ENCODE results near the gene EXOC4.
"Not testable (repeated sequence)": the region's sequence is repeated elsewhere in the genome, so short reads cannot be mapped to it uniquely, and the experiment has no call there.

EXOC4 gene

GRCh38 chr7:133962646-133963045 lies 709.8 kb downstream of the EXOC4 start:
- DNase-seq (ENCODE audit: low read depth in 1 of 2, low spot score in 1 of 2), result no peak

- no peak for DNase-seq (ENCODE audit: low read depth in 1 of 2, low spot score in 1 of 2)
Observed at GRCh38 chr7:133963629-133964028, 710.8 kb downstream of the EXOC4 start.

- DNase-seq (ENCODE audit: low read depth in 1 of 2, low spot score in 1 of 2), result no peak
Observed at GRCh38 chr7:133971625-133972024, 718.7 kb downstream of the EXOC4 start.

DNA sequence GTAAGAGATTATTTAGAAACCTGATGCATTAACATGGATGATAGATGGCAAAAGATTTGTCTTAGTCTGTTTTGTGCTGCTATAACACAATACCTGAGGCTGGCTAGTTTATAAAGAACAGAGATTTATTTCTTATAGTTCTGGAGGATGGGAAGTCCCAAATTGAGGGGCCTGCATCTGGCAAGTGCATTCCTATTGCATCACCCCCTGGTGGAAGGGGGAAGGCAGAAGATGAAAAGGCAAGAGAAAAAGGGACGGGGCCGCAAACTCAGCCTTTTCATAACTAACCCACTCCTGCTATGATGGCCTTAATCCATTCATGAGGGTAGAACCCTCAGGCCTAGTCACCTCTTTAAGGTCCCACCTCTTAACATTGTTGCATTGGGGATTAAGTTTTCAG lies 720.8 kb downstream of the EXOC4 start:
- DNase-seq (ENCODE audit: low read depth in 1 of 2, low spot score in 1 of 2), result no peak

DNA sequence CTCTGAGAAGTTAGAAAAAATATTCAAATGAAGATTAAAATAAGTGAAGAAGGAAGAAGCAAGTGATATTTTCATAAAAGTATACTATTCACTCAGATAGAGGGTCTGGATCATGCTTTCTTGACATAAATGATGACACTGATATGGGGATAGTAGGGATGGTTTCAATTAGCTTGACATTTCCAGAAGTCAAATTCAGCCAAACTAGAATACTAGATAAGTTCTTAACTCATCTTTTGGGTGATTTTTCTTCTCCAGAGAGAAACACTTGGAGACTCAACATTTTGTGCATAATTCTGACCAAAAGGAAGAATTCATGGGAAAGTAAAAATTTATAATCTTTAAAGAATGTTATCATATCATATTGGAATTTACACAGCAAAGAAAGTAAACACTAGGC lies 722.3 kb downstream of the EXOC4 start:
- no peak for DNase-seq (ENCODE audit: low read depth in 1 of 2, low spot score in 1 of 2)

GRCh38 chr7:133976140-133976539 lies 723.3 kb downstream of the EXOC4 start:
- no peak for DNase-seq (ENCODE audit: low read depth in 1 of 2, low spot score in 1 of 2)

DNA sequence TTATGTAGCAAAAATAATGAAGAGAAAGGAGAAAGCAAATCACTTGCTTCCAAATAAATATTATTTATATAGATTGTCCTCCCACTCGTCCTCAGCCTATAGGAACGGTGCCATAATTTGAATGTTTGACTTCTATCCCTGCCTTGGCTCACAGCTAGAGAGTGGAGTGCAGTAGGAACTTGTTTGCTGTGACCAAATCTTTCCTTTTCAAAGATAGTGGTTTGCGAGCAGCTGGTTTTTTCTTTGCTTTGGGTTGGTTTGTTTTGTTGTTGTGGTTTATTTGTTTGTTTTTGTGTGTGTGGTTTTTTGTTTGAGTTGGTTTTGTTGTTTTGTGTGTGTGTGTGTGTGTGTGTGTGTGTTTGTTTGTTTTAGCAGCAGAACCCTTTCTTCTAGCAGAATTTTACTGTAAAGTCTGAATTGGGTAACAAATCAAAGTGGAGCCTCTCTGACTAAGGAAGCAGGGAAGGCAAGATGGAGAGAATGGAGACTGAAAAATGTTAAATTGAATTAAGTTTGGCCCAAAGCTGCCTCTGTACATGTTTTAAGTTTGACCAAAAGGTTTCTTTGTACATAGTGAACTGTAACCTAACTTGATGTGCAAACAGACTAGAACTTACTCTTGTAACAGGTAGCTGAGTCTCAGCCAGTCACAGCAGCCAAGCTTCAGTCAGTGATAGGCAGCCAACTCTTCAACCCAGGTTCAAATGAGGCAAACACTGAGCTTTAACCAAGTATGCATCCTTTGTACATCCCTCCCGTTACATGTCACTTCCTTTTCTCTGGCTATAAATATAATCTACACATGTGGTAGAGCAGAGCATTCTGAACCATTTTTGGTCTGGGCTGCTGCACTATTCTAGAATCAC lies 724.8 kb downstream of the EXOC4 start:
- no peak for DNase-seq (ENCODE audit: low read depth in 1 of 2, low spot score in 1 of 2)

GRCh38 chr7:133978502-133979295 lies 725.8 kb downstream of the EXOC4 start:
- no peak for DNase-seq (ENCODE audit: low read depth in 1 of 2, low spot score in 1 of 2)

DNA sequence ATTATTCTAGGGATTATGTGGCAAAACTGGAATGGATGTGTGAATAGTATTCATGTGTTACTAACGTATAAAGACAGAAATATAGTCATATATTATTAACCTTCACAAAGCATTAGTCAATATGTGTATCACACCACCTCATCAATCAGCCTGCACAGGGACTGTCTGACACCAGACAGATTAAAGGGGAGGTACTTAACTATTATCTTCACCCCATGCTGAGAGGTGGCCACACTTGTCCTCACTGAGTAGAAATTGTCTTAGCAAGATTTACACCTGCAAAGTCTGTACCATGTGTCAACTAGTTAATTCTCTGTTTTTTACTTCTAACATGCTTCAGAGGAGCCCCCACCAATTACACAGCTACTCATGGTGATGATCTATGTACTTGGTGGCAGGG lies 727.9 kb downstream of the EXOC4 start:
- no peak for DNase-seq (ENCODE audit: low read depth in 1 of 2, low spot score in 1 of 2)

GRCh38 chr7:133983685-133984419 lies 731.0 kb downstream of the EXOC4 start:
- no peak for DNase-seq (ENCODE audit: low read depth in 1 of 2, low spot score in 1 of 2)

DNA sequence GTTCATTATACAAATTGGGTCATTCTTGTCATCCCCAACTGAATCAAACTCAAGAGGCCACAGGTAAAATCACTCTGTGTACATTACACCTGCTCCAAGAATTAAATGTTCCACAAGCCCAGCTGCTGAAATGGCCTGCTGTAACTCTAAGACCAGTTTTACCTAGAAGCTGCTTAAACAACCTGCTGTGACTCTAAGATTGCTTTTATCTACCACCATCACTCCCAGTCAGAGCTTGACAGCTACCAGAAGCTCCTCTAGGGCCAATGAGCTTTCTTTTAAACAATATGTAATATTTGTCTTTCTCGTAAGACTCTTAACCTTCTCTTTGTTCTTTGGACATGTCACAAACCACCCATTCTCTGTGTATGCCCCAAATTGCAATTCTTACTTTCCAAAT lies 732.4 kb downstream of the EXOC4 start:
- DNase-seq (ENCODE audit: low read depth in 1 of 2, low spot score in 1 of 2), result no peak

DNA sequence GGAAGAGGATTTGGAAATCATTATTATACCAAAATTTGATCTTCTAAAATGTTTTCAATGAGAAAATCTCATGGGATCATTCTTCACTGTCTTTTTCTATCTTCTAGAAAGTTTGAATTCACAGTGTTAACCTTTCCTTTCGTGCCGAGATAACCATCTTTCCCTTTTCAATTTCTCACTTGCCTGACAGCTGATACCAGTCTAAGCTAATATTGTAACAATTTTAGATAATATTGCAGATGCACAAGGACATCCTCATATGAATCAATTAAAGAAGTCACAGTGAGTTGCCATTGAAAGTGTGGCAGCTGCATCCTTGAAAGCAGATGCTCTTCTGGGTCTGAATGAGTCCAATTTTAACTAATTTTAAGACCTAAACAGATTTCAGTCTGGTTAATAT lies 734.7 kb downstream of the EXOC4 start:
- no peak for DNase-seq (ENCODE audit: low read depth in 1 of 2, low spot score in 1 of 2)

DNA sequence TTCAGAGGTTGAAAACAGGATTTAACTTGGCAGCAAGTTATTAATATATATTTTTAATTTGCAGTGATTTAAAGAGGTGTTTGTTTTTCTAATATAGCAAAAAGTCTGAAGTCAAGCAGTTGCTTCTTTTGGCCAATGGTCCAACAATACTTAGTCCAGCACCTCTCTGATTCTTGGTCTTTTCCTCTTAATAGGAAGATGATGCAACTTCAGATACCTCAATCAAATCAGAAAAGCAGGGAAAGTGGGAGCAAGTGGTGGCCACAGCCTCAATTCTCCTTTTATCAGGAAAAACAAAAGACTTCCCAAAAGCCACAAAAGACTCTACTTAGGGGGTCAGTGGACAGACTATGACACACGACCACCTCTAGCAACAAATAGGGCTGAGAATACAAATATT lies 740.7 kb downstream of the EXOC4 start:
- DNase-seq (ENCODE audit: low read depth in 1 of 2, low spot score in 1 of 2), result no peak

DNA sequence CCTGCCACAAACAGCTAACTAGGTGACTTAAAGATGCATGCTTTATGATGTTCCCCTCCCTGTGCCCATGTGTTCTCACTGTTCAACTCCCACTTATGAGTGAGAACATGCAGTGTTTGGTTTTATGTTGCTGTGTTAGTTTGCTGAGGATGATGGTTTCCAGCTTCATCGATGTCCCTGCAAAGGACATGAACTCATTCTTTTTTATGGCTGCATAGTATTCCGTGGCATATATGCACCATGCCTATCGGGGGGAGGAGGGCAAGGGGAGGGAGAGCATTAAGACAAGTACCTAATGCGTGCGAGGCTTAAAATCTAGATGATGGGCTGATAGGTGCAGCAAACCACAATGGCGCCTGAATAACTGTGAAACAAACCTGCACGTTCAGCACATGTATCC lies 741.2 kb downstream of the EXOC4 start:
- not testable (repeated sequence) for DNase-seq (ENCODE audit: low read depth in 1 of 2, low spot score in 1 of 2)

DNA sequence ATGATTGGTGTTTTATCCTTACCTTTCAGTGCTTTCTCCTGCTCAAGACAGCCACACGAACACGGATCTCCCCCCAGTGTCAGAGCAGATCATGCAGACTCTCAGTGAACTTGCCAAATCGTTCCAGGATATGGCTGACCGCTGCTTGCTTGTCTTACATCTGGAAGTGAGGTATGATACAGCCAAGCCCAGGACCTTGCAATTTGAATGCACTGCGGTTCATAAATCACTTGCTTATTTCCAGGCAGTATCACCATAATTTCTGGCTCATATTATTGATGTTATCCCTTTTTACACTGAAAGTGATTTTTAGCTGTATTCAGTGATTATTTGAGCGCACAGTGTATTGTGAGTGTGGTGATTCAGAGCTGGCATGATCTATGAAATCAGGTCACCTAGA lies 744.6 kb downstream of the EXOC4 start:
- no peak for DNase-seq (ENCODE audit: low read depth in 1 of 2, low spot score in 1 of 2)

DNA sequence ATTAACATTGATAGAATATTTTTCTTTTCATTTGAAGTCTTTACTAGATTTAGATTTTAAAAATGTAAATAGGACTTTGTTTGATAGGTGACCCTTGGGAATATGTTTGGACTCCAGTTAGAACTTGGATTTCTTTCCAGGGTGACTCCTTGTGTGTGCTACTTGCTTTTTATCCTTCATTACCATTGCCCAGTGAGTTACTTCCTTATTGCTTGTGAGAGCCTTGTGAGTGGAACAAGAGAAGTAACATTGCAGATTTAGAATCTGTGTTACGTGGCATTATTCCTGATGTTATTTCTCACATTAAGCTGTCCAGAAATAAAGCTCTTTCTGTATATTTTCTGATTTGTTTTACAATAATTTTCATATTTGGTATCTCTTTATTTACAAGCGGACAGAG lies 746.3 kb downstream of the EXOC4 start:
- no peak for DNase-seq (ENCODE audit: low read depth in 1 of 2, low spot score in 1 of 2)

GRCh38 chr7:134004829-134005505 lies 752.1 kb downstream of the EXOC4 start:
- no peak for DNase-seq (ENCODE audit: low read depth in 1 of 2, low spot score in 1 of 2)

GRCh38 chr7:134009314-134010110 lies 756.6 kb downstream of the EXOC4 start:
- DNase-seq (ENCODE audit: low read depth in 1 of 2, low spot score in 1 of 2), result no peak

DNA sequence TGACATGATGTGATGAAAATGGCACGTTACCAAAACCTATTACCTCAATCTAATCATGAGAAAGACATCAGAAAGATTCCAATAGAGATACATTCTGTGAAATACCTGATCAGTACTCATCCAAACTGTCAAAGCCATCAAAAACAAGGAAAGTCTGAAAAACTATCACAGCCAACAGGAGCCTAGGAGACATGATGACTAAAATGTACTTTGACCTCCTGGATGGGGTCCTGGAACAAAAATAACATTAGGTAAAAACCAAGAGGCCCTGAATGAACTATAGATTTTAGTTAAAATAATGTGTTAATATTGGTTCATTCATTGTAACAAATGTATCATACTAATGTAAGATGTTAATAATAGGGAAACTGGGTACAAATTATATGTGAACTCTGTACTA lies 760.4 kb downstream of the EXOC4 start:
- DNase-seq (ENCODE audit: low read depth in 1 of 2, low spot score in 1 of 2), result no peak

- DNase-seq (ENCODE audit: low read depth in 1 of 2, low spot score in 1 of 2), result no peak
Observed at GRCh38 chr7:134014935-134015334, 762.1 kb downstream of the EXOC4 start.

All from stimulated activated CD4-positive, alpha-beta T cell treated with anti-CD3 and anti-CD28 coated beads, Interleukin-15, amount 100 ng/mL, for 1 hour (primary cell).